ENCODE results near the gene PPFIBP2. TPM values are rescaled to one million over a fixed set of nuclear protein-coding genes. Genes with fewer than 3 reads are reported as not detected.

The PPFIBP2 gene
- total RNA-seq, 2 donors from 2014 or later: 9.6 to 11.0 TPM

GRCh38 chr11:7603031-7603781 lies 89.4 kb downstream of the PPFIBP2 start:
- ATAC-seq (no peak), DNase-seq (ENCODE audit: low spot score) (no peak)
- Mint-ChIP-seq H3K36me3 (no peaks in the 10 kb centered on the region), H3K4me3 (no peak overlapping the region), H3K27me3 (no peaks in the 10 kb centered on the region), H3K27ac (no peak overlapping the region), H3K4me1 (ENCODE audit: low read depth in 2 of 2) (no peaks in the 10 kb centered on the region), H3K9me3 (no peaks in the 10 kb centered on the region)

- H3K36me3 Mint-ChIP-seq: no peaks in the 10 kb centered on the region
These were observed 90.6 kb downstream of the PPFIBP2 start for GRCh38 chr11:7604331-7604955.

GRCh38 chr11:7605186-7605943 lies 91.6 kb downstream of the PPFIBP2 start:
- DNase-seq (ENCODE audit: low spot score): no peak
- no peak overlapping the region for H3K4me3 Mint-ChIP-seq

More at GRCh38 chr11:7604331-7604955, 90.6 kb downstream of the PPFIBP2 start:
- no peak overlapping the region for H3K4me3 Mint-ChIP-seq
- DNase-seq (ENCODE audit: low spot score) (no peak), ATAC-seq (peak; percentile 41 to 55)
- H3K4me1 Mint-ChIP-seq (ENCODE audit: low read depth in 2 of 2): no peaks in the 10 kb centered on the region
- no peak overlapping the region for H3K27ac Mint-ChIP-seq
- no peaks in the 10 kb centered on the region for H3K9me3 Mint-ChIP-seq
- no peaks in the 10 kb centered on the region for H3K27me3 Mint-ChIP-seq

GRCh38 chr11:7606496-7606895 lies 92.7 kb downstream of the PPFIBP2 start:
- ATAC-seq (no peak), DNase-seq (ENCODE audit: low spot score) (no peak)
- Mint-ChIP-seq H3K4me1 (ENCODE audit: low read depth in 2 of 2) (no peaks in the 10 kb centered on the region), H3K27me3 (no peaks in the 10 kb centered on the region), H3K4me3 (no peak overlapping the region), H3K36me3 (no peaks in the 10 kb centered on the region), H3K9me3 (no peaks in the 10 kb centered on the region), H3K27ac (no peak overlapping the region)

More at GRCh38 chr11:7605186-7605943, 91.6 kb downstream of the PPFIBP2 start:
- Mint-ChIP-seq H3K36me3 (no peaks in the 10 kb centered on the region), H3K27me3 (no peaks in the 10 kb centered on the region), H3K4me1 (ENCODE audit: low read depth in 2 of 2) (no peaks in the 10 kb centered on the region), H3K27ac (no peak overlapping the region), H3K9me3 (no peaks in the 10 kb centered on the region)
- no peak for ATAC-seq

GRCh38 chr11:7609015-7609414 lies 95.2 kb downstream of the PPFIBP2 start:
- DNase-seq (ENCODE audit: low spot score): no peak
- no peaks in the 10 kb centered on the region for H3K36me3 Mint-ChIP-seq
- no peak overlapping the region for H3K4me3 Mint-ChIP-seq
- no peaks in the 10 kb centered on the region for H3K27me3 Mint-ChIP-seq
- ATAC-seq: no peak
- H3K27ac Mint-ChIP-seq: no peak overlapping the region
- H3K9me3 Mint-ChIP-seq: no peaks in the 10 kb centered on the region
- H3K4me1 Mint-ChIP-seq (ENCODE audit: low read depth in 2 of 2): no peaks in the 10 kb centered on the region

- no peak for ATAC-seq
- Mint-ChIP-seq H3K36me3 (no peaks in the 10 kb centered on the region), H3K4me3 (no peak overlapping the region), H3K27ac (no peak overlapping the region), H3K27me3 (no peaks in the 10 kb centered on the region), H3K9me3 (no peaks in the 10 kb centered on the region), H3K4me1 (ENCODE audit: low read depth in 2 of 2) (no peaks in the 10 kb centered on the region)
- DNase-seq (ENCODE audit: low spot score): no peak
These were observed 95.7 kb downstream of the PPFIBP2 start for GRCh38 chr11:7609521-7609920.

GRCh38 chr11:7610393-7610792 lies 96.6 kb downstream of the PPFIBP2 start:
- ATAC-seq (no peak), DNase-seq (ENCODE audit: low spot score) (no peak)
- Mint-ChIP-seq H3K36me3 (no peaks in the 10 kb centered on the region), H3K4me3 (no peak overlapping the region), H3K27me3 (no peaks in the 10 kb centered on the region), H3K27ac (no peak overlapping the region), H3K9me3 (no peaks in the 10 kb centered on the region), H3K4me1 (ENCODE audit: low read depth in 2 of 2) (no peaks in the 10 kb centered on the region)

GRCh38 chr11:7611411-7611810 lies 97.6 kb downstream of the PPFIBP2 start:
- Mint-ChIP-seq H3K4me3 (no peak overlapping the region), H3K9me3 (no peaks in the 10 kb centered on the region), H3K27ac (no peak overlapping the region), H3K36me3 (no peaks in the 10 kb centered on the region), H3K4me1 (ENCODE audit: low read depth in 2 of 2) (no peaks in the 10 kb centered on the region), H3K27me3 (no peaks in the 10 kb centered on the region)
- DNase-seq (ENCODE audit: low spot score) (no peak), ATAC-seq (no peak)

- H3K9me3 Mint-ChIP-seq: no peaks in the 10 kb centered on the region
- ATAC-seq (no peak), DNase-seq (ENCODE audit: low spot score) (no peak)
- H3K27me3 Mint-ChIP-seq: no peaks in the 10 kb centered on the region
- no peak overlapping the region for H3K27ac Mint-ChIP-seq
- H3K36me3 Mint-ChIP-seq: no peaks in the 10 kb centered on the region
- H3K4me1 Mint-ChIP-seq (ENCODE audit: low read depth in 2 of 2): no peaks in the 10 kb centered on the region
- H3K4me3 Mint-ChIP-seq: no peak overlapping the region
These were observed 98.4 kb downstream of the PPFIBP2 start for GRCh38 chr11:7612056-7612660.

- no peaks in the 10 kb centered on the region for H3K9me3 Mint-ChIP-seq
- ATAC-seq (no peak), DNase-seq (ENCODE audit: low spot score) (no peak)
- H3K36me3 Mint-ChIP-seq: no peaks in the 10 kb centered on the region
- no peaks in the 10 kb centered on the region for H3K27me3 Mint-ChIP-seq
- no peak overlapping the region for H3K27ac Mint-ChIP-seq
- H3K4me3 Mint-ChIP-seq: no peak overlapping the region
- H3K4me1 Mint-ChIP-seq (ENCODE audit: low read depth in 2 of 2): no peaks in the 10 kb centered on the region
These were observed 99.0 kb downstream of the PPFIBP2 start for GRCh38 chr11:7612661-7613393.

GRCh38 chr11:7613394-7613720 lies 99.6 kb downstream of the PPFIBP2 start:
- DNase-seq (ENCODE audit: low spot score) (no peak), ATAC-seq (no peak)
- Mint-ChIP-seq H3K27ac (no peak overlapping the region), H3K4me1 (ENCODE audit: low read depth in 2 of 2) (no peaks in the 10 kb centered on the region), H3K4me3 (no peak overlapping the region), H3K9me3 (no peaks in the 10 kb centered on the region), H3K36me3 (no peaks in the 10 kb centered on the region), H3K27me3 (no peaks in the 10 kb centered on the region)

- Mint-ChIP-seq H3K9me3 (no peaks in the 10 kb centered on the region), H3K27me3 (no peaks in the 10 kb centered on the region), H3K4me3 (no peak overlapping the region), H3K27ac (no peak overlapping the region), H3K4me1 (ENCODE audit: low read depth in 2 of 2) (no peaks in the 10 kb centered on the region), H3K36me3 (no peaks in the 10 kb centered on the region)
- no peak for DNase-seq (ENCODE audit: low spot score)
- ATAC-seq: no peak
These were observed 100.9 kb downstream of the PPFIBP2 start for GRCh38 chr11:7614656-7615055.

GRCh38 chr11:7617032-7617431 lies 103.2 kb downstream of the PPFIBP2 start:
- Mint-ChIP-seq H3K9me3 (no peaks in the 10 kb centered on the region), H3K27ac (no peak overlapping the region), H3K4me3 (no peak overlapping the region), H3K27me3 (no peaks in the 10 kb centered on the region), H3K36me3 (no peaks in the 10 kb centered on the region), H3K4me1 (ENCODE audit: low read depth in 2 of 2) (no peaks in the 10 kb centered on the region)
- ATAC-seq (peak in 1 of 2 donors; percentile 53), DNase-seq (ENCODE audit: low spot score) (no peak)

Data from natural killer cell treated with Interleukin-12 subunit alpha and Interleukin-12 subunit beta and Interleukin-15 and Interleukin-18, amount 100 ng/mL, for 72 hours (primary cell).